HT-29 (cell line): ENCODE data around the gene ZNF737. TPM values are rescaled to one million over a fixed set of nuclear protein-coding genes. Genes with fewer than 3 reads are reported as not detected.
A peak's percentile ranks its signal among the peaks of the same experiment; 100 is the strongest.
"Not testable (repeated sequence)": the region's sequence is repeated elsewhere in the genome, so short reads cannot be mapped to it uniquely, and the experiment has no call there.

Source experiments
- DNase-seq: peaks from one replicate; pipeline ENCODE4 v3.0.0-alpha.2; 2015; ENCODE audit warnings: low spot score
- total RNA-seq: library from RNA; depleted of rRNA; stranded (reverse); fragments of >200 nt; shearing (Covaris generic); gene quantifications from 2 replicates; pipeline ENCODE4 v1.2.3, GENCODE V29; 2014; rRNA removed

Gene ZNF737
- total RNA-seq = 0.29 and 0.51 TPM in 2 replicates

- peak; percentile 2 for DNase-seq
Observed at GRCh38 chr19:20565321-20566018, at the start of gene ZNF737. TSS of gene ZNF737 (minus strand) at chr19:20565781. CDS start at chr19:20565640, 141 bp downstream.

GRCh38 chr19:20614971-20615370 is 49.4 kb upstream of the ZNF737 start:
- not testable (repeated sequence) for DNase-seq

GRCh38 chr19:20612711-20613316 is 47.2 kb upstream of the ZNF737 start:
- DNase-seq = no peak

- DNase-seq = no peak
Observed at GRCh38 chr19:20611866-20612265, 46.3 kb upstream of the ZNF737 start.

- DNase-seq = no peak
Observed at GRCh38 chr19:20607943-20608342, 42.4 kb upstream of the ZNF737 start.

- no peak for DNase-seq
Observed at GRCh38 chr19:20558571-20558970, 7.0 kb downstream of the ZNF737 start.

- DNase-seq = peak; percentile 8
Observed at GRCh38 chr19:20558011-20558410, 7.6 kb downstream of the ZNF737 start.

GRCh38 chr19:20544667-20545333 is 20.8 kb downstream of the ZNF737 start:
- DNase-seq = not testable (repeated sequence)

- DNase-seq = not testable (repeated sequence)
Observed at GRCh38 chr19:20530303-20530702, 35.3 kb downstream of the ZNF737 start.

- no peak for DNase-seq
Observed at GRCh38 chr19:20513189-20513904, 52.2 kb downstream of the ZNF737 start.

- no peak for DNase-seq
Observed at GRCh38 chr19:20503476-20503875, 62.1 kb downstream of the ZNF737 start.

Other genes starting within 250 kb of the ZNF737 start
- not detected in 2 replicates for gene ZNF626, start 95.8 kb upstream of the ZNF737 start, total RNA-seq
- gene ZNF66, start 210.5 kb upstream of the ZNF737 start, total RNA-seq = 0.05 and 0.16 TPM in 2 replicates